IPS DF 19.7 (cell line): ENCODE data around the gene INTS15.
"Not testable (repeated sequence)": the region's sequence is repeated elsewhere in the genome, so short reads cannot be mapped to it uniquely, and the experiment has no call there.

Source experiments
- DNase-seq: peaks from one replicate; pipeline ENCODE4 v3.0.0-alpha.2; 2013; ENCODE audit warnings: low read depth, low spot score

Gene INTS15

GRCh38 chr7:6576867-6577368, 12.9 kb upstream of the INTS15 start:
- DNase-seq = not testable (repeated sequence)

GRCh38 chr7:6577369-6578113, 12.3 kb upstream of the INTS15 start, which contains the start of gene ZDHHC4:
Gene ZDHHC4, plus strand, starts transcription at chr7:6577454. Its CDS starts 3,108 bp downstream, at chr7:6580562.
- DNase-seq = no peak

GRCh38 chr7:6578114-6579084, 11.4 kb upstream of the INTS15 start:
- no peak for DNase-seq

GRCh38 chr7:6579446-6579845, 10.4 kb upstream of the INTS15 start:
- no peak for DNase-seq

GRCh38 chr7:6585746-6586432, 3.9 kb upstream of the INTS15 start:
- not testable (repeated sequence) for DNase-seq

GRCh38 chr7:6588566-6588965, 1.3 kb upstream of the INTS15 start:
- no peak for DNase-seq

GRCh38 chr7:6589151-6589828, 531 bp upstream of the INTS15 start:
- no peak for DNase-seq

- no peak for DNase-seq
These were observed 857 bp downstream of the INTS15 start for GRCh38 chr7:6590645-6591110.

GRCh38 chr7:6600093-6600492, 10.3 kb downstream of the INTS15 start:
- DNase-seq = no peak

GRCh38 chr7:6604458-6604857, 14.6 kb downstream of the INTS15 start:
- no peak for DNase-seq

- no peak for DNase-seq
These were observed 17.2 kb downstream of the INTS15 start for GRCh38 chr7:6606866-6607583.

- no peak for DNase-seq
These were observed 17.8 kb downstream of the INTS15 start for GRCh38 chr7:6607651-6608051.

GRCh38 chr7:6608081-6608480, 18.3 kb downstream of the INTS15 start:
- DNase-seq = no peak

GRCh38 chr7:6608794-6609193, 19.0 kb downstream of the INTS15 start:
- DNase-seq = no peak

GRCh38 chr7:6612819-6613218, 23.0 kb downstream of the INTS15 start:
- DNase-seq = no peak

GRCh38 chr7:6613706-6614105, 23.9 kb downstream of the INTS15 start:
- DNase-seq = no peak

- no peak for DNase-seq
These were observed 25.3 kb downstream of the INTS15 start, which contains the start of gene ZNF853 for GRCh38 chr7:6614953-6615722. Gene ZNF853, plus strand, starts transcription at chr7:6615610. Its CDS starts 565 bp downstream, at chr7:6616175.

GRCh38 chr7:6615723-6616555, 26.1 kb downstream of the INTS15 start:
- no peak for DNase-seq
